ENCODE measurements around the gene NGDN. TPM values are rescaled to one million over a fixed set of nuclear protein-coding genes. Genes with fewer than 3 reads are reported as not detected.

Gene NGDN
- total RNA-seq, 4 donors from 2014 or later = 35.8 to 45.6 (median 36.5) TPM

DNA sequence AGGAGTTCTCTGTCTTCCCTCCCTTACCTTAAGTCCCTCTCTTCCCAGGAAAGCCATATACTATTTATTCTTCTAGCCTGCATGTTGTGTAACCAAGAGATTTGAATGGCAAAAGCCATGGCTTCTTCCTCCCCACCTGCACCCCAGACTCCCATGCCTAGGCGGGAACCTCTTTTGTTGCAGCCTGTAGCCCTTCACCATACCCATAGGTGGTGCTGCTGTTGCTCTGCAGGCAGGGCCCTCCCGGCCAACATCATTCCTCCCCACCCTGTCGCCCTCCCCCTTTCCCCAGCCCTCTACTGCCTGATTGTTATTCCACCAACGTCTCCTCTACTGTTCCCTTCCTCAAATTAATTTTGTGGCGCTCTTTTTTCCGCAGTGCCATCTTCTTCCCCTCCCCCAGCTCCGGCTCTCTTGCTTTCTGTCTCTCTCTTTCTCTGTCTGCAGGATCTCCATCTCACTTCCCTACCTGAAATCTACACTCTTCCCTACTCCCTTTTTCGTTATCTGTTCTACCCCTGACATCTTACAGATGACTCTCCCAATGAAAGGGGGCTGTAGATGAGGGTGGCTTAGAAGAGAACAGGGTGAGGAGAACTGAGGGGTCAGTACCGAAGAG lies 13.8 kb downstream of the NGDN start:
- no peaks in the 10 kb centered on the region for H3K27me3 ChIP-seq
- DNase-seq (ENCODE audit: low spot score in 2 of 2) = no peak
- H3K27ac ChIP-seq = no peak overlapping the region
- no peak overlapping the region for H3K4me3 ChIP-seq
- H3K9me3 ChIP-seq = no peaks in the 10 kb centered on the region
- no peak for TF ChIP-seq POLR2A (IDR thresholded peaks at IDR 0.05)
- TF ChIP-seq, protein P1, sequence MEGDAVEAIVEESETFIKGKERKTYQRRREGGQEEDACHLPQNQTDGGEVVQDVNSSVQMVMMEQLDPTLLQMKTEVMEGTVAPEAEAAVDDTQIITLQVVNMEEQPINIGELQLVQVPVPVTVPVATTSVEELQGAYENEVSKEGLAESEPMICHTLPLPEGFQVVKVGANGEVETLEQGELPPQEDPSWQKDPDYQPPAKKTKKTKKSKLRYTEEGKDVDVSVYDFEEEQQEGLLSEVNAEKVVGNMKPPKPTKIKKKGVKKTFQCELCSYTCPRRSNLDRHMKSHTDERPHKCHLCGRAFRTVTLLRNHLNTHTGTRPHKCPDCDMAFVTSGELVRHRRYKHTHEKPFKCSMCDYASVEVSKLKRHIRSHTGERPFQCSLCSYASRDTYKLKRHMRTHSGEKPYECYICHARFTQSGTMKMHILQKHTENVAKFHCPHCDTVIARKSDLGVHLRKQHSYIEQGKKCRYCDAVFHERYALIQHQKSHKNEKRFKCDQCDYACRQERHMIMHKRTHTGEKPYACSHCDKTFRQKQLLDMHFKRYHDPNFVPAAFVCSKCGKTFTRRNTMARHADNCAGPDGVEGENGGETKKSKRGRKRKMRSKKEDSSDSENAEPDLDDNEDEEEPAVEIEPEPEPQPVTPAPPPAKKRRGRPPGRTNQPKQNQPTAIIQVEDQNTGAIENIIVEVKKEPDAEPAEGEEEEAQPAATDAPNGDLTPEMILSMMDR (IDR thresholded peaks at IDR 0.05) = peak in 4 of 5 experiments; percentile 11 to 40 (median 20)
- 34 to 40% methylated on average over 9 of the region's 9 CpGs for WGBS, 2 donors
- peaks cover 0 to 60% (median 0%) of the 10 kb centered on the region in 3 donors for H3K36me3 ChIP-seq
- no peaks in the 10 kb centered on the region for H3K4me1 ChIP-seq

DNA sequence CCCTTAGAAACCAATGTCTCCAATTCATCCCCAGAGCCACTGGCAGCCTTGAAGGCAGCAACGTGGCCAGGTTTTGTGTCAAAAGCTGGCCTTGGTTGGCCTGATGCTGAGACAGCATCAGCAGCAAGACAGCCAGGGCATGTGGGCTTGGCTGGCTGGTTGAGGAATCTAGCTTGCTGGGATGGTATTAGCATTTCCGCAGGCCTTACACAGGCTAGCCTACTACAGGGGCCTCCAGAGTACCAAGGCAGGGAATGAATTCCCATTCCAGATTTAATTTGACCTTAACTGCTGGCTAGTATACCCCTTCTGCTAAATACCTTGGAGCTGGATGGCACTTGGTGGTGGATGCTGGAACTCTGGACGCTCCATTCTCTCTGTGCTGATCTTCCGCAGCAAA lies 15.8 kb downstream of the NGDN start:
- 70 to 71% methylated on average over 4 of the region's 4 CpGs for WGBS, 2 donors
- H3K36me3 ChIP-seq = peaks cover 0 to 59% (median 0%) of the 10 kb centered on the region in 3 donors
- DNase-seq (ENCODE audit: low spot score in 2 of 2) = no peak
- no peaks in the 10 kb centered on the region for H3K4me1 ChIP-seq
- peak overlapping the region in 1 of 4 donors; percentile 25 for H3K4me3 ChIP-seq
- no peaks in the 10 kb centered on the region for H3K27me3 ChIP-seq
- H3K27ac ChIP-seq = no peak overlapping the region
- TF ChIP-seq POLR2A (IDR thresholded peaks at IDR 0.05) = no peak
- no peaks in the 10 kb centered on the region for H3K9me3 ChIP-seq

- peak overlapping the region in 1 of 4 donors; percentile 25 for H3K4me3 ChIP-seq
- H3K4me1 ChIP-seq = no peaks in the 10 kb centered on the region
- no peaks in the 10 kb centered on the region for H3K9me3 ChIP-seq
- DNase-seq (ENCODE audit: low spot score in 2 of 2) = no peak
- H3K27me3 ChIP-seq = no peaks in the 10 kb centered on the region
- H3K36me3 ChIP-seq = peaks cover 0 to 53% (median 0%) of the 10 kb centered on the region in 3 donors
- H3K27ac ChIP-seq = peak overlapping the region in 1 of 4 donors; percentile 51
- TF ChIP-seq EP300 (IDR thresholded peaks at IDR 0.05) (no peak), POLR2A (IDR thresholded peaks at IDR 0.05) (no peak)
- TF ChIP-seq, protein P1 (IDR thresholded peaks at IDR 0.05) = no peak
- WGBS, 2 donors = 55 to 63% methylated on average over 2 of the region's 2 CpGs
Observed at GRCh38 chr14:23486036-23486435, 16.5 kb downstream of the NGDN start.

- Histone ChIP-seq H3K4me3 (peak overlapping the region in 1 of 4 donors; percentile 25), H3K36me3 (peaks cover 0 to 46% (median 0%) of the 10 kb centered on the region in 3 donors), H3K4me1 (no peaks in the 10 kb centered on the region), H3K27ac (no peak overlapping the region), H3K27me3 (no peaks in the 10 kb centered on the region), H3K9me3 (no peaks in the 10 kb centered on the region)
- TF ChIP-seq EP300 (IDR thresholded peaks at IDR 0.05) (no peak), POLR2A (IDR thresholded peaks at IDR 0.05) (no peak)
- TF ChIP-seq, protein P1 (IDR thresholded peaks at IDR 0.05) = no peak
- no peak for DNase-seq (ENCODE audit: low spot score in 2 of 2)
- WGBS, 2 donors = 74 to 77% methylated on average over 7 of the region's 7 CpGs
Observed at GRCh38 chr14:23487216-23487615, 17.7 kb downstream of the NGDN start.

DNA sequence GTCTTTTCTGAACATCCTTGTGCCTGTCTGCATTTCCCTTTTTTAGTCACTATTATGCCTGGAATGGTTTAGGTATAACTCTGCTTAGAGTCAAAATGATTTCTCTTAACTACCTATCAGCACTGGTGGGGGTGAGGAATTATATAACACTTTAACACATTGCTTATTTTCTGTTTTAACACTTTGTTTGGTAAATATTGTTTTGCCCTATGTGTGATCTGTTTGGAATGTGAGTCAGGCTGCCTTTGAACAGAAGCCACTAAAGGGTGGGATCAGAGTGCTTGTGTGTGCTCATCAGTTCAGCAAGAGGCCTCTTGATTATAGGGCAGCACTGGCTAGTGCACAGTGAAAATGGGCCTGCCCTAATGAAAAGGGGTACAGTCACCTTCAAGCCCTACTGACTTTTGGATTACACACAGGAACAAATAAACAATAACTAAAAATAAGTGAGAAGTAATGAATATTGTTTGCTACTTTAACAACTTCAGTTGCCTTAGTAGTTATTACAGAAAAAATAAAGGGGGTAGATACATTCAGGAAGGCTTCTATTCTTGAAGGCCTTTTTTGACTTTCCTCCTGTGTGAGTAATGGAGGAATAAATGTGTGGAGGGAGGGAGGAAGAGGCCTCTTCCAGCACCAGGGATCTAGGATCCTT lies 23.2 kb downstream of the NGDN start:
- H3K36me3 ChIP-seq = peaks cover 0 to 3% (median 0%) of the 10 kb centered on the region in 3 donors
- H3K27me3 ChIP-seq = no peaks in the 10 kb centered on the region
- no peaks in the 10 kb centered on the region for H3K9me3 ChIP-seq
- H3K27ac ChIP-seq = no peak overlapping the region
- H3K4me1 ChIP-seq = no peaks in the 10 kb centered on the region
- no peak overlapping the region for H3K4me3 ChIP-seq
- TF ChIP-seq, protein P1 (IDR thresholded peaks at IDR 0.05) = no peak
- TF ChIP-seq POLR2A (IDR thresholded peaks at IDR 0.05) (no peak), EP300 (IDR thresholded peaks at IDR 0.05) (no peak)
- no peak for DNase-seq (ENCODE audit: low spot score in 2 of 2)

Data from tibial nerve (tissue), 4 donors.